Activated B cell treated with CpG ODN at 0.5 μM for 24 hours (primary cell): ENCODE data around the gene ZP3. TPM values are rescaled to one million over a fixed set of nuclear protein-coding genes. Genes with fewer than 3 reads are reported as not detected.
"Not testable (repeated sequence)": the region's sequence is repeated elsewhere in the genome, so short reads cannot be mapped to it uniquely, and the experiment has no call there.

Experiments
- ATAC-seq: fragments of 200-7000 bp; cut with Tn5 transposase; one replicate; pipeline ENCODE4 v1.10.0; 2021; ENCODE audit warnings: low read depth, mild to moderate bottlenecking, moderate library complexity
- CTCF ChIA-PET: fragments of 350-600 bp; sonication (Branson Sonifier 250); formaldehyde crosslinking; loops from one replicate; lab custom pipeline; 2021; ENCODE audit warnings: antibody characterized with exemption; lab: Charles Lee
- POLR2A ChIA-PET: fragments of 350-600 bp; sonication (Branson Sonifier 250); formaldehyde crosslinking; loops from one replicate; lab custom pipeline; 2021; ENCODE audit warnings: antibody characterized with exemption; lab: Charles Lee
- DNase-seq: peaks from one replicate; pipeline ENCODE4 v3.0.0; 2022
- H3K27ac Mint-ChIP-seq: one replicate; pipeline ENCODE4 v1.8.0; 2020; ENCODE audit warnings: mixed read lengths
- H3K27me3 Mint-ChIP-seq: one replicate; pipeline ENCODE4 v1.8.0; 2021; ENCODE audit warnings: mixed read lengths
- H3K36me3 Mint-ChIP-seq: one replicate; pipeline ENCODE4 v1.8.0; 2021; ENCODE audit warnings: low read depth, mixed read lengths
- H3K4me1 Mint-ChIP-seq: one replicate; pipeline ENCODE4 v1.8.0; 2021; ENCODE audit warnings: mixed read lengths
- H3K4me3 Mint-ChIP-seq: one replicate; pipeline ENCODE4 v1.8.0; 2020; ENCODE audit warnings: mild to moderate bottlenecking, mixed read lengths
- H3K9me3 Mint-ChIP-seq: one replicate; pipeline ENCODE4 v1.8.0; 2020; ENCODE audit warnings: mixed read lengths
- intact Hi-C: fragments of 100-400 bp; cut with micrococcal nuclease; formaldehyde crosslinking; loops from one replicate; pipeline ENCODE4 v1.15.1; 2024
- total RNA-seq: library from RNA; stranded (reverse); gene quantifications from 2 replicates; pipeline ENCODE4 v1.2.3, GENCODE V29; 2022
- TF ChIP-seq, protein P1 (sequence below): fragments of 200-600 bp; IDR thresholded peaks from one replicate; pipeline ENCODE4 v1.8.0; 2022; ENCODE audit warnings: antibody characterized with exemption, mild to moderate bottlenecking

ZP3 gene
- total RNA-seq, 1 donor from 2014 or later = 2.9 TPM

GRCh38 chr7:76423666-76424412, 911 bp upstream of the ZP3 start:
- no peak for ATAC-seq
- H3K4me3 Mint-ChIP-seq = no peak overlapping the region
- H3K27ac Mint-ChIP-seq = no peak overlapping the region
- DNase-seq = no peak
- ChIA-PET CTCF (no interaction called here), POLR2A (interaction anchor here (0.6 kb wide), 1 partner anchor 8 kb away, joined by 3 read pairs; no protein-coding TSS in a partner anchor)
- H3K27me3 Mint-ChIP-seq = peaks cover 3% of the 10 kb centered on the region
- H3K4me1 Mint-ChIP-seq = peaks cover 3% of the 10 kb centered on the region
- TF ChIP-seq, protein P1, sequence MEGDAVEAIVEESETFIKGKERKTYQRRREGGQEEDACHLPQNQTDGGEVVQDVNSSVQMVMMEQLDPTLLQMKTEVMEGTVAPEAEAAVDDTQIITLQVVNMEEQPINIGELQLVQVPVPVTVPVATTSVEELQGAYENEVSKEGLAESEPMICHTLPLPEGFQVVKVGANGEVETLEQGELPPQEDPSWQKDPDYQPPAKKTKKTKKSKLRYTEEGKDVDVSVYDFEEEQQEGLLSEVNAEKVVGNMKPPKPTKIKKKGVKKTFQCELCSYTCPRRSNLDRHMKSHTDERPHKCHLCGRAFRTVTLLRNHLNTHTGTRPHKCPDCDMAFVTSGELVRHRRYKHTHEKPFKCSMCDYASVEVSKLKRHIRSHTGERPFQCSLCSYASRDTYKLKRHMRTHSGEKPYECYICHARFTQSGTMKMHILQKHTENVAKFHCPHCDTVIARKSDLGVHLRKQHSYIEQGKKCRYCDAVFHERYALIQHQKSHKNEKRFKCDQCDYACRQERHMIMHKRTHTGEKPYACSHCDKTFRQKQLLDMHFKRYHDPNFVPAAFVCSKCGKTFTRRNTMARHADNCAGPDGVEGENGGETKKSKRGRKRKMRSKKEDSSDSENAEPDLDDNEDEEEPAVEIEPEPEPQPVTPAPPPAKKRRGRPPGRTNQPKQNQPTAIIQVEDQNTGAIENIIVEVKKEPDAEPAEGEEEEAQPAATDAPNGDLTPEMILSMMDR = no peak
- H3K9me3 Mint-ChIP-seq = no peaks in the 10 kb centered on the region
- intact Hi-C loops = no loop called here
- no peaks in the 10 kb centered on the region for H3K36me3 Mint-ChIP-seq

DNA sequence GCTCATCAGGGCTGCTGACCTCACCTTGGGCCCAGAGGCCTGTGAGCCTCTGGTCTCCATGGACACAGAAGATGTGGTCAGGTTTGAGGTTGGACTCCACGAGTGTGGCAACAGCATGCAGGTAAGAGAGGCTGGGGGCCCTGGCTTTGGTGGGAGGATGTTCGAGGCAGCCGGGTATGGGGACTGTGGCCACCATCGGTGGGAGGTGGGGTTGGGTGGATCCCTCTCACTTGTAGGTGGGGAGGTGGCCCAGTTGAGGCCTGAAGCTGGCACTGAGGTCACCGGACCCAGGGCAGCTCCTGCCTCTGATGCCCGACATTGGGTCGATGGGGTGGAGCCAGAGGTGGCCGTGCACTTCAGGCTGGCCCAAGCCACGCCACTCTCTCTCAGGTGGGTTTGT, 406 bp downstream of the ZP3 start:
- no peak for DNase-seq
- no peak overlapping the region for H3K27ac Mint-ChIP-seq

GRCh38 chr7:76425558-76425957, 808 bp downstream of the ZP3 start:
- CTCF ChIA-PET, POLR2A ChIA-PET, H3K4me1 Mint-ChIP-seq, H3K36me3 Mint-ChIP-seq, H3K27ac Mint-ChIP-seq, H3K4me3 Mint-ChIP-seq, DNase-seq, H3K9me3 Mint-ChIP-seq, H3K27me3 Mint-ChIP-seq, ATAC-seq, intact Hi-C loops: not testable (repeated sequence)

More for the DNA sequence above, 406 bp downstream of the ZP3 start:
- no peaks in the 10 kb centered on the region for H3K36me3 Mint-ChIP-seq
- TF ChIP-seq, protein P1 = no peak
- peaks cover 3% of the 10 kb centered on the region for H3K4me1 Mint-ChIP-seq
- no peak overlapping the region for H3K4me3 Mint-ChIP-seq
- no peak for ATAC-seq
- no peaks in the 10 kb centered on the region for H3K9me3 Mint-ChIP-seq
- ChIA-PET CTCF (no interaction called here), POLR2A (no interaction called here)
- intact Hi-C loops = no loop called here
- H3K27me3 Mint-ChIP-seq = peaks cover 3% of the 10 kb centered on the region

- Mint-ChIP-seq H3K27ac (no peak overlapping the region), H3K4me3 (no peak overlapping the region), H3K4me1 (peaks cover 3% of the 10 kb centered on the region), H3K9me3 (no peaks in the 10 kb centered on the region), H3K36me3 (no peaks in the 10 kb centered on the region), H3K27me3 (peaks cover 3% of the 10 kb centered on the region)
- CTCF ChIA-PET = no interaction called here
- POLR2A ChIA-PET = no interaction called here
- TF ChIP-seq, protein P1 = no peak
- intact Hi-C loops = no loop called here
- ATAC-seq = no peak
- DNase-seq = no peak
These were observed 1.5 kb downstream of the ZP3 start for GRCh38 chr7:76426246-76426645.

- intact Hi-C loops = no loop called here
- no peak for DNase-seq
- Mint-ChIP-seq H3K36me3 (no peaks in the 10 kb centered on the region), H3K27me3 (peaks cover 3% of the 10 kb centered on the region), H3K27ac (no peak overlapping the region), H3K4me1 (peaks cover 3% of the 10 kb centered on the region), H3K9me3 (no peaks in the 10 kb centered on the region), H3K4me3 (no peak overlapping the region)
- ChIA-PET POLR2A (no interaction called here), CTCF (no interaction called here)
- ATAC-seq = no peak
- TF ChIP-seq, protein P1 = no peak
These were observed 2.9 kb downstream of the ZP3 start for GRCh38 chr7:76427635-76428034.
